C4-2B (cell line): ENCODE measurements around the gene FBXW4.

Experiments used
- H3K27ac ChIP-seq: fragments of 450-650 bp; 2 replicates; pipeline ENCODE4 v1.5.1; 2017
- CTCF ChIP-seq: fragments of 450-650 bp; conservative IDR thresholded peaks from 2 replicates; pipeline ENCODE4 v1.5.1; 2017; ENCODE audit warnings: mild to moderate bottlenecking
- ZFX ChIP-seq: fragments of 450-650 bp; IDR thresholded peaks from 2 replicates; pipeline ENCODE4 v1.6.1; 2017

FBXW4 gene

GRCh38 chr10:101716891-101717659 is 22.1 kb upstream of the FBXW4 start:
- no peak for TF ChIP-seq ZFX
- TF ChIP-seq CTCF: no peak
- no peak overlapping the region for H3K27ac ChIP-seq

GRCh38 chr10:101712997-101713396 is 18.0 kb upstream of the FBXW4 start:
- TF ChIP-seq CTCF (no peak), ZFX (no peak)
- H3K27ac ChIP-seq: no peak overlapping the region

GRCh38 chr10:101710793-101711192 is 15.8 kb upstream of the FBXW4 start:
- TF ChIP-seq CTCF (no peak), ZFX (no peak)
- H3K27ac ChIP-seq: no peak overlapping the region

GRCh38 chr10:101710059-101710695 is 15.2 kb upstream of the FBXW4 start:
- no peak overlapping the region for H3K27ac ChIP-seq
- TF ChIP-seq CTCF (no peak), ZFX (no peak)

GRCh38 chr10:101709359-101710058 is 14.5 kb upstream of the FBXW4 start:
- TF ChIP-seq CTCF (no peak), ZFX (no peak)
- H3K27ac ChIP-seq: no peak overlapping the region

GRCh38 chr10:101708870-101709269 is 13.9 kb upstream of the FBXW4 start:
- TF ChIP-seq ZFX (no peak), CTCF (no peak)
- no peak overlapping the region for H3K27ac ChIP-seq

- no peak overlapping the region for H3K27ac ChIP-seq
- no peak for TF ChIP-seq CTCF
- TF ChIP-seq ZFX: no peak
Measured at GRCh38 chr10:101708073-101708472, 13.1 kb upstream of the FBXW4 start.
